ENCODE data around the gene CD200.

GRCh38 chr3:112409041-112409440 is 76.1 kb downstream of the CD200 start:
- no peak for TF ChIP-seq CEBPB (IDR thresholded peaks at IDR 0.05; ENCODE audit: low read depth, low read length)
- no peak for TF ChIP-seq CTCF (conservative IDR thresholded peaks at IDR 0.05; ENCODE audit: low read depth, low read length)
- no peak for TF ChIP-seq RFX5 (IDR thresholded peaks at IDR 0.05; ENCODE audit: low read depth, low read length)
- no peak for TF ChIP-seq MAZ (IDR thresholded peaks at IDR 0.05; ENCODE audit: borderline replicate concordance, low read depth, low read length)
- TF ChIP-seq POLR2A (IDR thresholded peaks at IDR 0.05; ENCODE audit: low read depth, low read length) = no peak
- no peak for TF ChIP-seq MXI1 (IDR thresholded peaks at IDR 0.05; ENCODE audit: borderline replicate concordance, low read depth, low read length)
- no peak for TF ChIP-seq MAFK (IDR thresholded peaks at IDR 0.05; ENCODE audit: low read depth, low read length)
- TF ChIP-seq USF2 (IDR thresholded peaks at IDR 0.05; ENCODE audit: low read depth, low read length) = no peak

Measured in IMR-90 (cell line).